ENCODE results near the gene SLC25A21.

SLC25A21 gene

GRCh38 chr14:37047226-37047625, 125.2 kb downstream of the SLC25A21 start:
- no peaks in the 10 kb centered on the region for H4K20me1 ChIP-seq (ENCODE audit: control insufficient read depth, insufficient read depth, low read depth, low read length)
- no peaks in the 10 kb centered on the region for H3K79me2 ChIP-seq (ENCODE audit: control insufficient read depth, low read length)
- H3K4me1 ChIP-seq (ENCODE audit: control insufficient read depth, low read length), result no peaks in the 10 kb centered on the region
- H3K36me3 ChIP-seq (ENCODE audit: control insufficient read depth, low read length), result no peaks in the 10 kb centered on the region
- H3K9me3 ChIP-seq (ENCODE audit: control insufficient read depth, insufficient read depth, low read length), result no peaks in the 10 kb centered on the region
- H3K9me2 ChIP-seq (replicated peaks; ENCODE audit: control insufficient read depth, low read length), result no peaks in the 10 kb centered on the region
- no peak overlapping the region for H3K4me2 ChIP-seq (ENCODE audit: low read length)
- H3K27ac ChIP-seq (ENCODE audit: low read depth, low read length), result no peak overlapping the region
- no peak overlapping the region for H3K4me3 ChIP-seq (ENCODE audit: low read length)
- TF ChIP-seq EZH2phosphoT487 (IDR thresholded peaks at IDR 0.05; ENCODE audit: borderline replicate concordance, low read length), result no peak
- TF ChIP-seq, protein P1, sequence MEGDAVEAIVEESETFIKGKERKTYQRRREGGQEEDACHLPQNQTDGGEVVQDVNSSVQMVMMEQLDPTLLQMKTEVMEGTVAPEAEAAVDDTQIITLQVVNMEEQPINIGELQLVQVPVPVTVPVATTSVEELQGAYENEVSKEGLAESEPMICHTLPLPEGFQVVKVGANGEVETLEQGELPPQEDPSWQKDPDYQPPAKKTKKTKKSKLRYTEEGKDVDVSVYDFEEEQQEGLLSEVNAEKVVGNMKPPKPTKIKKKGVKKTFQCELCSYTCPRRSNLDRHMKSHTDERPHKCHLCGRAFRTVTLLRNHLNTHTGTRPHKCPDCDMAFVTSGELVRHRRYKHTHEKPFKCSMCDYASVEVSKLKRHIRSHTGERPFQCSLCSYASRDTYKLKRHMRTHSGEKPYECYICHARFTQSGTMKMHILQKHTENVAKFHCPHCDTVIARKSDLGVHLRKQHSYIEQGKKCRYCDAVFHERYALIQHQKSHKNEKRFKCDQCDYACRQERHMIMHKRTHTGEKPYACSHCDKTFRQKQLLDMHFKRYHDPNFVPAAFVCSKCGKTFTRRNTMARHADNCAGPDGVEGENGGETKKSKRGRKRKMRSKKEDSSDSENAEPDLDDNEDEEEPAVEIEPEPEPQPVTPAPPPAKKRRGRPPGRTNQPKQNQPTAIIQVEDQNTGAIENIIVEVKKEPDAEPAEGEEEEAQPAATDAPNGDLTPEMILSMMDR (IDR thresholded peaks at IDR 0.05; ENCODE audit: low read depth, low read length, poor library complexity, severe bottlenecking), result no peak
- H3F3A ChIP-seq (ENCODE audit: control insufficient read depth, insufficient read depth), result no peaks in the 10 kb centered on the region
- H3K27me3 ChIP-seq (ENCODE audit: control insufficient read depth, low read length), result no peaks in the 10 kb centered on the region

DNA sequence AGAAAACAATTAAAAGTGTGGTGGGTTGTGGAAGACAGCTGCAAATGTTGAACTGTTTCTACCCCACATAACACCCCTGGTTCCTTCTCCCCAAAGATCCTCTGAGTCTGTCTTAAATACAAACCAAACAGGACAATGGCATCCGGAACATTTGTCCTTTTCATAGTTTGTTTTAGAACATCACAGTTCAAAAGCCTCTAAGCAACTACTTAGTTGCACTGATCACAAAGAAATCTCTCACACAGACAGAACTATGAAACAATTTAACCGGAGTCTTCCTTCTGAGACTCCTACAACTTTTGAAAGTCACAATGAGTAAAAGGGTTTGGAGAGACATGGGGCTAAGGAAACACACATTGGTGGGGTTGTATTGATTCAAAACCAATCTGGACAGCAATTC, 125.6 kb downstream of the SLC25A21 start:
- Histone ChIP-seq H3K36me3 (ENCODE audit: control insufficient read depth, low read length) (no peaks in the 10 kb centered on the region), H3K9me3 (ENCODE audit: control insufficient read depth, insufficient read depth, low read length) (no peaks in the 10 kb centered on the region), H3K27me3 (ENCODE audit: control insufficient read depth, low read length) (no peaks in the 10 kb centered on the region), H3K9me2 (replicated peaks; ENCODE audit: control insufficient read depth, low read length) (no peaks in the 10 kb centered on the region), H3K4me3 (ENCODE audit: low read length) (no peak overlapping the region), H3K4me2 (ENCODE audit: low read length) (no peak overlapping the region), H3K27ac (ENCODE audit: low read depth, low read length) (no peak overlapping the region), H3K79me2 (ENCODE audit: control insufficient read depth, low read length) (no peaks in the 10 kb centered on the region), H3F3A (ENCODE audit: control insufficient read depth, insufficient read depth) (no peaks in the 10 kb centered on the region), H3K4me1 (ENCODE audit: control insufficient read depth, low read length) (no peaks in the 10 kb centered on the region), H4K20me1 (ENCODE audit: control insufficient read depth, insufficient read depth, low read depth, low read length) (no peaks in the 10 kb centered on the region)
- TF ChIP-seq, protein P1 (IDR thresholded peaks at IDR 0.05; ENCODE audit: low read depth, low read length, poor library complexity, severe bottlenecking), result no peak
- no peak for TF ChIP-seq EZH2phosphoT487 (IDR thresholded peaks at IDR 0.05; ENCODE audit: borderline replicate concordance, low read length)

GRCh38 chr14:37045340-37046061, 126.9 kb downstream of the SLC25A21 start:
- no peak overlapping the region for H3K27ac ChIP-seq (ENCODE audit: low read depth, low read length)
- H3K4me1 ChIP-seq (ENCODE audit: control insufficient read depth, low read length), result no peaks in the 10 kb centered on the region
- no peaks in the 10 kb centered on the region for H3K27me3 ChIP-seq (ENCODE audit: control insufficient read depth, low read length)
- no peaks in the 10 kb centered on the region for H3K9me2 ChIP-seq (replicated peaks; ENCODE audit: control insufficient read depth, low read length)
- H3K79me2 ChIP-seq (ENCODE audit: control insufficient read depth, low read length), result no peaks in the 10 kb centered on the region
- TF ChIP-seq, protein P1 (IDR thresholded peaks at IDR 0.05; ENCODE audit: low read depth, low read length, poor library complexity, severe bottlenecking), result no peak
- TF ChIP-seq EZH2phosphoT487 (IDR thresholded peaks at IDR 0.05; ENCODE audit: borderline replicate concordance, low read length), result no peak
- H3F3A ChIP-seq (ENCODE audit: control insufficient read depth, insufficient read depth), result no peaks in the 10 kb centered on the region
- H3K4me2 ChIP-seq (ENCODE audit: low read length), result no peak overlapping the region
- no peaks in the 10 kb centered on the region for H4K20me1 ChIP-seq (ENCODE audit: control insufficient read depth, insufficient read depth, low read depth, low read length)
- H3K9me3 ChIP-seq (ENCODE audit: control insufficient read depth, insufficient read depth, low read length), result no peaks in the 10 kb centered on the region
- H3K36me3 ChIP-seq (ENCODE audit: control insufficient read depth, low read length), result no peaks in the 10 kb centered on the region
- H3K4me3 ChIP-seq (ENCODE audit: low read length), result no peak overlapping the region

All from DOHH2 (cell line).